HepG2 (cell line): ENCODE results near the gene SKIDA1. TPM values are rescaled to one million over a fixed set of nuclear protein-coding genes. Genes with fewer than 3 reads are reported as not detected.

ENCODE experiments used
- EEA1 ChIP-seq: sonication (generic); formaldehyde crosslinking; IDR thresholded peaks from 2 replicates; pipeline ENCODE4 v1.5.1; 2020; ENCODE audit warnings: mild to moderate bottlenecking, missing genetic modification reagents, borderline replicate concordance
- IKZF1 ChIP-seq: fragments of 450-650 bp; IDR thresholded peaks from 2 replicates; pipeline ENCODE4 v1.7.1; 2016
- IRX3 ChIP-seq: sonication (generic); formaldehyde crosslinking; IDR thresholded peaks from 2 replicates; pipeline ENCODE4 v1.8.1; 2023; ENCODE audit warnings: mild to moderate bottlenecking, low read depth, missing genetic modification reagents, borderline replicate concordance
- LRRFIP1 ChIP-seq: sonication (generic); formaldehyde crosslinking; conservative IDR thresholded peaks from 2 replicates; pipeline ENCODE4 v1.4.0; 2020; ENCODE audit warnings: missing genetic modification reagents
- NBN ChIP-seq: fragments of 450-650 bp; conservative IDR thresholded peaks from 2 replicates; pipeline ENCODE4 v1.6.1; 2017
- NCOA2 ChIP-seq: sonication (generic); formaldehyde crosslinking; IDR thresholded peaks from 2 replicates; pipeline ENCODE4 v1.8.0; 2022; ENCODE audit warnings: inconsistent platforms
- PRPF4 ChIP-seq: fragments of 200-400 bp; formaldehyde crosslinking; IDR thresholded peaks from 2 replicates; pipeline ENCODE4 v1.6.1; 2016; ENCODE audit warnings: low read length, low read depth; ENCODE audit not compliant: poor library complexity, severe bottlenecking
- RFXAP ChIP-seq: sonication (generic); formaldehyde crosslinking; IDR thresholded peaks from 2 replicates; pipeline ENCODE4 v1.4.0; 2020; ENCODE audit warnings: missing genetic modification reagents, borderline replicate concordance
- SAFB2 ChIP-seq: sonication (generic); formaldehyde crosslinking; IDR thresholded peaks from 2 replicates; pipeline ENCODE4 v1.5.1; 2020; ENCODE audit warnings: missing genetic modification reagents, low read depth, mild to moderate bottlenecking, borderline replicate concordance
- SNAPC5 ChIP-seq: sonication (generic); formaldehyde crosslinking; IDR thresholded peaks from 2 replicates; pipeline ENCODE4 v1.8.1; 2023; ENCODE audit warnings: mild to moderate bottlenecking, missing genetic modification reagents, borderline replicate concordance
- SP4 ChIP-seq: sonication (generic); formaldehyde crosslinking; IDR thresholded peaks from 2 replicates; pipeline ENCODE4 v1.8.1; 2023; ENCODE audit warnings: mild to moderate bottlenecking, missing genetic modification reagents
- YEATS4 ChIP-seq: sonication (generic); formaldehyde crosslinking; IDR thresholded peaks from 2 replicates; pipeline ENCODE4 v1.4.0; 2020; ENCODE audit warnings: missing genetic modification reagents, borderline replicate concordance
- ZBTB34 ChIP-seq: sonication (generic); formaldehyde crosslinking; IDR thresholded peaks from 2 replicates; pipeline ENCODE4 v1.8.0; 2022; ENCODE audit warnings: mild to moderate bottlenecking, missing genetic modification reagents
- ZGPAT ChIP-seq: IDR thresholded peaks from 2 replicates; pipeline ENCODE4 v1.6.1; 2016; ENCODE audit warnings: mild to moderate bottlenecking
- ZKSCAN5 ChIP-seq: sonication (generic); formaldehyde crosslinking; IDR thresholded peaks from 2 replicates; pipeline ENCODE4 v1.5.1; 2020; ENCODE audit warnings: mild to moderate bottlenecking, missing genetic modification reagents
- ZNF256 ChIP-seq: sonication (generic); formaldehyde crosslinking; conservative IDR thresholded peaks from 2 replicates; pipeline ENCODE4 v1.4.0; 2020; ENCODE audit warnings: missing genetic modification reagents
- ZNF350 ChIP-seq: sonication (generic); formaldehyde crosslinking; IDR thresholded peaks from 2 replicates; pipeline ENCODE4 v1.4.0; 2020; ENCODE audit warnings: mild to moderate bottlenecking, low read depth, missing genetic modification reagents, borderline replicate concordance
- ZNF431 ChIP-seq: sonication (generic); formaldehyde crosslinking; IDR thresholded peaks from 2 replicates; pipeline ENCODE4 v1.9.0; 2022; ENCODE audit warnings: missing genetic modification reagents, low read depth, mild to moderate bottlenecking, borderline replicate concordance
- ZNF513 ChIP-seq: sonication (generic); formaldehyde crosslinking; conservative IDR thresholded peaks from 2 replicates; pipeline ENCODE4 v1.5.0; 2020; ENCODE audit warnings: missing genetic modification reagents
- ZNF564 ChIP-seq: sonication (generic); formaldehyde crosslinking; IDR thresholded peaks from 2 replicates; pipeline ENCODE4 v1.8.1; 2023; ENCODE audit warnings: mild to moderate bottlenecking, missing genetic modification reagents
- ZSCAN21 ChIP-seq: sonication (generic); formaldehyde crosslinking; IDR thresholded peaks from 2 replicates; pipeline ENCODE4 v1.8.0; 2022; ENCODE audit warnings: mild to moderate bottlenecking, missing genetic modification reagents, moderate library complexity, borderline replicate concordance
- polyA plus RNA-seq, 8 experiments: library from polyadenylated mRNA; depleted of rRNA in 3 of 8; stranded (reverse) in 7 of 8; unstranded in 1 of 8; fragments of >200 nt; fragmentation: Illumina TruSeq in 4 of 8; extraction: Trizol in 4 of 8; gene quantifications; 2 replicates each; pipeline versions ENCODE4 v1.2.1 to v1.2.3, GENCODE V29; 2011 to 2016; ENCODE audit warnings: low read depth in 4 of 8, missing spikeins in 1 of 8, mixed read lengths in 1 of 8; ENCODE audit not compliant: insufficient read depth in 1 of 8
- total RNA-seq, 5 experiments: library from RNA; depleted of rRNA; stranded (reverse); fragments of >200 nt; fragmentation: Illumina TruSeq; extraction: Trizol; gene quantifications; 2 replicates each; pipeline ENCODE4 v1.2.3, GENCODE V29; 2016; ENCODE audit warnings: low read depth in 1 of 5

Gene SKIDA1
- total and polyA plus RNA-seq, 2 of the 13 experiments (the other 11 are each of a cell fraction or from before 2014, with no cell fraction given): 0.73 to 1.5 TPM

GRCh38 chr10:21494191-21495001 is 31.1 kb downstream of the SKIDA1 start (continued):
- TF ChIP-seq LRRFIP1 (no peak), NBN (no peak), SP4 (CRISPR knock-in tag) (peak; percentile 47; the same call in 1 of the 2 replicates), ZNF513 (CRISPR knock-in tag) (no peak), RFXAP (CRISPR knock-in tag) (no peak), EEA1 (CRISPR knock-in tag) (no peak), SAFB2 (CRISPR knock-in tag) (0 out of 2 replicates have a peak, but pooled peaks have one; percentile 28), ZNF564 (CRISPR knock-in tag) (no peak), ZBTB34 (CRISPR knock-in tag) (no peak), ZGPAT (CRISPR knock-in tag) (peak; percentile 47; the same call in 1 of the 2 replicates), ZNF431 (no peak), NCOA2 (CRISPR knock-in tag) (no peak; the same call in 1 of the 2 replicates), ZKSCAN5 (CRISPR knock-in tag) (no peak), ZNF350 (CRISPR knock-in tag) (no peak), ZNF256 (no peak; the same call in 1 of the 2 replicates), SNAPC5 (no peak), IRX3 (CRISPR knock-in tag) (0 out of 2 replicates have a peak, but pooled peaks have one; percentile 23), ZSCAN21 (no peak; the same call in 1 of the 2 replicates), IKZF1 (no peak), PRPF4 (peak; percentile 69), YEATS4 (CRISPR knock-in tag) (peak; percentile 57)
